Right forelimb (tissue), 1 donor: Measurements from ENCODE around the gene CILP2.

Experiments
- DNase-seq: peaks from one replicate; pipeline ENCODE4 v3.0.0-alpha.2; 2018

Gene CILP2

DNA sequence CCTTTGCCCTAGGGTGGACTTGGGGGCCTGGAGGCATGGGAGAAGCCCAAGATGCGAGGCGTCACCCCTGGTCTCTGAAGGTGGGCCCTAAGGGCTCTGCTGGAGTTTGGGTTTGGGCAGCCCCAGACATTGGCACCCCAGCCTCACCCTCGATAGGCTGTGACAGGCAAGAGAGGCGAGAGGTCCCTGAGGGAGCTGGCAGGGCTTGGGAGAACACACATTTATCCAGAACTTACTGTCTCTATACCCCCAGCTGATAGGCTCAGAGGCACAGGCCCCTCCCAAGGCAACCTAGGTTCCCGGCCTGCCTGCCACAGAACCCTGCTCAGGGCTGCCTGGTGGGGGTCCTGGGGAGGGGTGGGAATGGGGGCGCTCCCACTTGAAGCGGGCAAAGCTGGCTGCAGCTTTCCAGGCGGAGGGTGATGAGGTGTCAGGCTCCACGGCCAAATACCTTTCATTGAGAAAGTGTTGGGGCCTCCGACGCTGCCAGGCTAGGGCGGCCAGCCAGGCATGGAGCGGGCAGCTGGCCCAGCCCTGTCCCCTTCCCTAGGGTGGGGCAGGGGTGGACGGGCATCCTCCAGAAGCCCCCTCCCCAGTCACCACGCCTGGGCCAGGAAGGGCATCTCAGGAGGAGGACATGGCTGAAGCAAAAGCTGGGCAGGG, 9.7 kb downstream of the CILP2 start:
- DNase-seq: no peak

GRCh38 chr19:19548915-19549759, 11.1 kb downstream of the CILP2 start:
- DNase-seq: no peak

GRCh38 chr19:19549804-19550464, 11.9 kb downstream of the CILP2 start:
- DNase-seq: no peak

DNA sequence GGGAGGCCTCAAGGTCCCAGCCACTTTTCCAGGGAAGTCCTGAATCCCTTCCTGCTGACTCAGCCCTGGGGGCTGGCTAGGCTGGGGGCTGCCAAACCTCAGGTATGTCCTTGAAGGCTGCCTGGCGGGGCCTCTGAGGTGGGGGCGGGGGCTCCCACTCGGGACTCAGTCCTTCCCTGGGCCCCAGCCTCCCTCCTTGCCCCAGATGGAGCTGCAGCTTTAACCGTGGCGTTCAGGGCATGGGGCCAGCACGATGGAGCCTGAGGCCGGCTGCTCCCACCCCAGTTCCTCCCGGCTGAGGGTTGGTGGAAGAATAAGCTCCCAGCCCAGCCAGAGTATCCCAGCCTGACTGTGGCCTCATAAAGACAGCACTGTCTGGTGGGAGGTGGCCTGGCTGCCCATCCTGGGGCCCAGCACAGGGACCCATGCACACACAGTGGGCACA, 12.4 kb downstream of the CILP2 start:
- peak; percentile 78 for DNase-seq

GRCh38 chr19:19550972-19551852, 13.1 kb downstream of the CILP2 start:
- no peak for DNase-seq

DNA sequence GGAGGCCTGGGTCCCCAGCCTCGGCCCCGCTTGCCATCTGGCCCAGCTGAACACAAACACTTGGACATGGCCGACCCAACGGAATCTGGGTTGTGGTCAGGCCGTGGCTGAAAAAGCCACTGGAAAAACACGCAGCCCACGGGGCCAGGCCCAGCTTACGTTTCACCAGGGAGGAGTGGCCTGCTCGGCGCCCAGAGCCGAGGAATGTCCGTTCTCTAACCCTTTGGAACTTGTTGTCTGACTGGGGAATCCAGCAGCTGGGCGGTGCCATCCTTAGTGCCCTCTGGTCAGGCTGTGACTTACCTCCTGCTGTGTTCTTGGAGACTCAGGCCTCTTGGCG, 13.8 kb downstream of the CILP2 start:
- no peak for DNase-seq

DNA sequence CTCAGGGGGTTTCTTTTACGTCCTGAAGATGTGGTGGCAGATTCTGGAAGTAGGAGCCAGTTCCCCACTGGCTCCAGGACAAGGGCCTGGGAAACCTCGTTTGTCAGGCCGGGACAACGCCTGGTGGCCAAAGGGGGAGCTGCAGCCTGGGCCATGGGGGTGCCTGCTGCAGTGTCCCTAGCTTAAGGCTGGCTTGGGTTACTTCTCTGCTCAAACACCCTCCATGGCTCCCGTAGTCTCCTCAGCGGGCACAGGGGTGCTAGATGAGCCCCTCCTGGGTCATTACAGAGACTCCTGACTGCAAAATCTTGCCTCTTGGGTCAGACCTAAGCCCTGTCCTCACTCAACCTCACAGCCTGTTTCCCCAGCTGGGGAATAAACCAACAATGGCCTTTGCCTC, 14.7 kb downstream of the CILP2 start:
- no peak for DNase-seq

DNA sequence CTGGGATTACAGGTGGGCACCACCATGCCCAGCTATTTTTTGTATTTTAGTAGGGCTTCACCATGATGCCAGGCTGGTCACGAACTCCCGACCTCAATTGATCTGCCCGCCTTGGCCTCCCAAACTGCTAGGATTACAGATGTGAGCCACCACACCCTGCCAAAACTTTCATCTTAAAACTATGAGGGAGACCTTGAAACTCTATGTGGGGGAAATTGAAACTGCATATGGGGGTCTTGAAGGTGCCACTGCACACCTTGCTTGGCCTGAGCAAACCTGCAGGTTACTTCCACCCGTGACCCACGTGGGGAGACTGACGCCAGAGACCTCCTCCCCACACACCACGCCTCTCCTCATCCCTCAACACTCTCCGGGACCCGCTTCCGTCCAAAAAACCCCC, 15.6 kb downstream of the CILP2 start:
- DNase-seq: no peak

DNA sequence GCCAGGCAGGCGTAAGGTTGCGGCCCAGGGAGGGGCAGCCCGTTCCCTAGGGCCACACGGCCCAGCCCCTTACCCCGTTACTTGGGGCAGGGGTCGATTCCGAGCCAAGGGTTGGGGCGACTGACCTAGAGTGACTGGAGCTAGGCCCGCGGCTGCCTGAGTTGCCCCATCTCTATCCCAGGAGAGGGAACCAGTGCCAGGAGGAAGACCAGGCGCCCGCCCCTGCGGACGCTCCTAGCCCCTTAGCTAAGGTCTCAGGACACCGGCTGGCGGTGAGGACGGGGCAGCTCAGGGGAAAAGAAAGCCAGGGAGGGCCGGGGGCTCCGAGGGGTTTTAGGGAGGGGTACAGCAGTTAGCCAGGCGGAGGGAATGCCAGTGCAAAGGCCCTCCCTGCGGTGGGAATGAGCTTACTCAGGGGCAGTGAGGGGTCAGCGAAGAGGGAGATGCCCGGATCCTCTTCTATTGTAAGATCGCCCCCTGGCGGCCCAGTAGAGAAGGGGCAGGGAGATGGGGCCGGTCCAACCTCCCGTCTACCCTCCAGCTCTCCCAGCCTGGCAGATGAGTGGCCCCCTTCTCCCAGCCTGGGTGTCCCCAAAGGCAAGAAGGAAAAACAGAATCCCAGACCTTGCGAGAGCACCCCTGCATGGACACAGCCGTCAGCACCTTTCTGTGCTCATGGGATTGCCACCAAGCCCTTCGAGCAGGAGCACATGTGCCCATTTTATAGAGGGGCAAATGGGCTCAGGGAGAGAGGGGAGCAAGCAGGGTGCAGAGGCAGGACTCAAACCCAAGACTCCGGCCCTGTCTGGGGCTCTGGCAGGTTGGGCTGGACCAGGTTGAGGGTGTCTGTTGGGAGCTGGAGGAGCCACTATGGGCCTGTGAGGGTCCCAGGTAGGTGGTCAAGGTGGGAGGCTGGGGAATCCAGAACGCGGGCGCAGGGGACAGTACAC, 16.3 kb downstream of the CILP2 start:
- DNase-seq: no peak

- no peak for DNase-seq
Observed at GRCh38 chr19:19558055-19558454, 20.0 kb downstream of the CILP2 start.

GRCh38 chr19:19558636-19559035, 20.6 kb downstream of the CILP2 start:
- DNase-seq: no peak

DNA sequence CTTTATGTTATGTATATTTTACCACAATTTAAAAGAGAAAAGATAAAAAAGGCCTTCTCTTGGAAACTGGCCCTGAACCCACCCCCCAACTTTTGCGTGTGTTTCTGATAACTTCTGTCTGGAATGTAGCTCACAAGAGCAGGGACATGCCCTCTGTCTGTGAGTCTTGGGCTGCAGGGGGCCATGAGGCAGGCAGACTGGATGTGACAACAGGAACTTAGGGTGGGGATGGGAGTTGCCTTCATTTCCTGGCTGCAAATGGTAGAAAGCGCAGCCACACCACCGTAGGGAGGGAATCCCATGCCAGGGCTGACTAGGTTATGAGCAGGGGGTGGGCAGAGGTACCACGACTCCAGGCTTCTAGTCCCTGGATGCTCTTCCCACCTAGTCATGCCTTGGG, 21.9 kb downstream of the CILP2 start:
- DNase-seq: no peak

DNA sequence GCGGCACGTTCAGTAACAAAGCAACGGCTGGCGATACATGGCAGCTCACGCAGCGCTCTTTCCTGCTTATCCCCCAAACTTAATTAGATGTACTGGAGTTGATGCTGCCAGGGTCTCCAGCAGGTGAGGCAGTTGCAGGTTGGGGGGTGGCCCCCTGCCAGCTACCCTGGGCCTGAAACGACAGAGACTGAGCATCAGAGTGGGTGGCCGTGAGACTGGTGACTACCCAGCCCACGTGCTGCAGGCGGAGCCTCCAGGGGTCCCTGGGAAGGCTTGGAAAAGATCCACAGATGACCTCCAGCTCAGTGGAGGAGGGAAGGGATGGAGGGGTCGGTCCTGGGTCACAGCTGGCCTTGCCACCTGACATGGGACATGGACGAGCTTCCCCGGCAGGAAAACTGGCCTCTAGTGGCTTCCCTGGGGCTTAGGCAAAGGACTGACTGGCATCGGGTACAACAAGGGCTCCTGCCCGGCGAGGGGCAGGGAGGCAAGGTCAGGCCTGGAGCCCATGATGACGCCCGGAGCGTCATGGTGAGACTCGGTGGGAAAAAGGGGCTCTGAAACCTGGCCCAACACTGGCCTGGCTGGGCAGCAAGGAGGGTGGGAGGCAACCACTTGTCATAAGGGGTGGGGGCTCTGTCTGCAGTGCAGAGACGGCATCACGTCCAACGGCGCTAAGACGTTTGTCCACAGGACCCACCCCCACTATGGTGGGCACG, 24.0 kb downstream of the CILP2 start:
- no peak for DNase-seq

- DNase-seq: no peak
Observed at GRCh38 chr19:19562665-19563347, 24.7 kb downstream of the CILP2 start.

DNA sequence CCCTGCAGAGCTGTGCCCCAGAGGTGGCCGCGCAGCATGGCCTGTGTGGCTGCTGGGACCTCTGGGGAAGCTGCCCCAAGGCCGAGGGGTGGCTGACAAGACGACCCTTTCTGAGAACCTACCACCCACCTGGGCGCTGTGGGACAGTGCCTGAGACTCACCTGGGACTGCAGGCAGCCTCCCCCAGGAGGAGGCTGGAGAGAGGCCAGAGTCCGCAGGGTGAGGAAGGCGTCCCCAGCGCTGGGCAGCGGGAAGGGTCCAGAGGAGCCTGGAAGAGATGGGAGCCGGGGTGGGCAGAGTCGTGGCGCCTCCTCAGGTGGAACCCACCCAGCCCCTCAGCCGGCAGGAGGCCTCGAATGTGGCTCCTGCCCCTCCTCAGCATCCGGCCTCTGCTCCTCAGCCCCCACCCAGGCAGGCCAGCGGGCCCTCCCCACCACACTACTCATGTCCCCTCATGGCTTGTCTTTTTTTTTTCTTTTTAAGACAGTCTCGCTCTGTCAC, 25.3 kb downstream of the CILP2 start:
- no peak for DNase-seq

- no peak for DNase-seq
Observed at GRCh38 chr19:19566306-19566705, 28.2 kb downstream of the CILP2 start.

DNA sequence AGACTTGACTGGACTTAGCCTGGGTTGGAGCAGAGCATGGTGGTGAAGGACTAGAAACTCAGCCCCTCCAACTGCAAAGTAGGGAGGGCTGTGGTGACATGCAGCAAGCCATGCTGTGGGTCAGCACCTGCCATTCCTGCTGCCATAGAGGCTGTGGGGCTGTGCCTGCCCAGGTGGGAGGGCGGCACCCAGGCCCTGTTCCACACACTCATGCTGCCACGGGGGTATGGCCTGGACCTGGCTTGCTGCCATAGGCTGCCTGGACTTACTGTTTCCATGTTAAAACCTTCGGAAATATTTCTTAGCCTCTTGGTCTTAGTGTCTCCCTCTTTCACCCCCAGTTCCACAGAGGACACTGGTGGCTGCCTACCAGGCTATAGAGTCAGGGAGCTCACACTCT, 29.3 kb downstream of the CILP2 start:
- DNase-seq: no peak

DNA sequence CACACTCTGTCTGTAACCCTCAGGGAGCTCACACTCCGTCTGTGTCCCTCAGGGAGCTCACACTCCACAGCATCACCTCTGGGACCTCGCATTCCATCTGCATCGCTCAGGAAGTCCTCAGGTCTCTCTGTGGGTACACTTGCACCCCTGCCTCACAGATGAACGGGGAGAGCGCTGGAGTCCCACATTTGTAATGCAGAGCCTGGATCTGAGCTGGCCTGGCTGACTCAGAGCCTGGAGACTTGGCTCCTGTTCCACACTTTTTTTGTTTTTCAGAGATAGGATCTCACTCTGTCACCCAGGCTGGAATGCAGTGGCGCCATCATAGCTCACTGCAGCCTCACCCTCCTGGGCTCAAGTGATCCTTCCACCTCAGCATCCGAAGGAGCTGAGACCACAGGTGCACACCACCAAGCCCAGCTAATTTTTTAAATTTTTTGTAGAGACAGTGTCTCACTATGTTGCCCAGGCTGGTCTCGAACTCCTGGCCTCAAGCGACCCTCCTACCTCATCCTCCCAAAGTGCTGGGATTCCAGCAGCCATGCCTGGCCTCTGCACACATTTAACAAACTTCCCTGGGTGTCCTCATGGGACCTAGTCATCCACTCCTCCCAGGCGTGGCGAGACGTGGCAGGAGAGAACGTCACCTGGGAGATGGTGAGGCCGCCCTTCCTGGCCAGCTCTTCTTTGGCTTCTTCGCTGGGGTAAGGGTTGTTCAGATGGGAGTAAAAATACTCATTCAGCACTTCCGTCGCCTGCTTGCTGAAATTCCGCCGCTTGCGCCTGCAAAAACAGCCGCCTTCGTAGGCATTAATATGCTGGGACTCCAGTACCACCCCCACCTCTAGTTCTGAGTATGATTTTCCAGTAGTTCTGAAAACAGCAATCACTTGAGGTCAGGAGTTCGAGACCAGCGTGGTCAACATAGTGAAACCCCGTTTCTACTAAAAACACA, 31.0 kb downstream of the CILP2 start:
- no peak for DNase-seq

GRCh38 chr19:19570571-19570970, 32.5 kb downstream of the CILP2 start:
- no peak for DNase-seq
